Osteoblast (primary cell): ENCODE data around the gene KAZN. TPM values are rescaled to one million over a fixed set of nuclear protein-coding genes. Genes with fewer than 3 reads are reported as not detected.

Experiments
- DNase-seq: peaks from one replicate; pipeline ENCODE4 v3.0.0; 2011; ENCODE audit warnings: low spot score, mixed read lengths; ENCODE audit not compliant: insufficient read length; ENCODE audit errors: missing footprints
- H2AFZ ChIP-seq: 2 replicates; pipeline ENCODE4 v1.6.0; 2011; ENCODE audit warnings: mild to moderate bottlenecking, low read length
- H3K27ac ChIP-seq: 2 replicates; pipeline ENCODE4 v1.5.1; 2011; ENCODE audit warnings: mild to moderate bottlenecking, low read depth, low read length, moderate library complexity
- H3K27me3 ChIP-seq: 2 replicates; pipeline ENCODE4 v1.6.0; 2012; ENCODE audit warnings: mild to moderate bottlenecking, control low read depth, inconsistent platforms, low read length, moderate library complexity; ENCODE audit not compliant: insufficient read depth
- H3K36me3 ChIP-seq: 2 replicates; pipeline ENCODE4 v1.5.1; 2011; ENCODE audit warnings: mild to moderate bottlenecking, low read length, control low read depth, moderate library complexity; ENCODE audit not compliant: insufficient read depth
- H3K4me1 ChIP-seq: 2 replicates; pipeline ENCODE4 v1.5.1; 2011; ENCODE audit warnings: mild to moderate bottlenecking, low read length, control low read depth, moderate library complexity; ENCODE audit not compliant: insufficient read depth
- H3K4me2 ChIP-seq: 2 replicates; pipeline ENCODE4 v1.6.0; 2011; ENCODE audit warnings: mild to moderate bottlenecking, low read length; ENCODE audit not compliant: insufficient read depth
- H3K4me3 ChIP-seq: fragments of 200-600 bp; sonication (generic); 3 replicates; pipeline ENCODE4 v1.5.1; 2012; ENCODE audit warnings: mild to moderate bottlenecking, low read length, inconsistent platforms; ENCODE audit not compliant: insufficient read depth
- H3K79me2 ChIP-seq: 2 replicates; pipeline ENCODE4 v1.6.0; 2012; ENCODE audit warnings: mild to moderate bottlenecking, low read length, control low read depth, inconsistent platforms; ENCODE audit not compliant: insufficient read depth
- H3K9me3 ChIP-seq: 2 replicates; pipeline ENCODE4 v1.5.1; 2011; ENCODE audit warnings: low read depth, low read length, control low read depth
- H4K20me1 ChIP-seq: 2 replicates; pipeline ENCODE4 v1.6.0; 2012; ENCODE audit warnings: mild to moderate bottlenecking, low read length, control low read depth; ENCODE audit not compliant: insufficient read depth
- total RNA-seq: library from RNA; depleted of rRNA; stranded (reverse); fragments of >200 nt; gene quantifications from 2 replicates; pipeline ENCODE4 v1.2.3, GENCODE V29; 2012
- TF ChIP-seq, protein P1 (sequence below): IDR thresholded peaks from 2 replicates; pipeline ENCODE4 v1.5.1; 2011; ENCODE audit warnings: mild to moderate bottlenecking, low read depth, low read length, moderate library complexity; ENCODE audit errors: extremely low read depth

KAZN gene
- total RNA-seq, 1 donor = 9.0 TPM

- Histone ChIP-seq H3K79me2 (no peaks in the 10 kb centered on the region), H3K27me3 (no peaks in the 10 kb centered on the region), H3K9me3 (no peaks in the 10 kb centered on the region), H3K4me3 (no peak overlapping the region), H2AFZ (no peak overlapping the region), H3K36me3 (no peaks in the 10 kb centered on the region), H3K4me2 (no peak overlapping the region), H3K4me1 (peaks cover 11% of the 10 kb centered on the region), H3K27ac (no peak overlapping the region), H4K20me1 (no peaks in the 10 kb centered on the region)
- TF ChIP-seq, protein P1, sequence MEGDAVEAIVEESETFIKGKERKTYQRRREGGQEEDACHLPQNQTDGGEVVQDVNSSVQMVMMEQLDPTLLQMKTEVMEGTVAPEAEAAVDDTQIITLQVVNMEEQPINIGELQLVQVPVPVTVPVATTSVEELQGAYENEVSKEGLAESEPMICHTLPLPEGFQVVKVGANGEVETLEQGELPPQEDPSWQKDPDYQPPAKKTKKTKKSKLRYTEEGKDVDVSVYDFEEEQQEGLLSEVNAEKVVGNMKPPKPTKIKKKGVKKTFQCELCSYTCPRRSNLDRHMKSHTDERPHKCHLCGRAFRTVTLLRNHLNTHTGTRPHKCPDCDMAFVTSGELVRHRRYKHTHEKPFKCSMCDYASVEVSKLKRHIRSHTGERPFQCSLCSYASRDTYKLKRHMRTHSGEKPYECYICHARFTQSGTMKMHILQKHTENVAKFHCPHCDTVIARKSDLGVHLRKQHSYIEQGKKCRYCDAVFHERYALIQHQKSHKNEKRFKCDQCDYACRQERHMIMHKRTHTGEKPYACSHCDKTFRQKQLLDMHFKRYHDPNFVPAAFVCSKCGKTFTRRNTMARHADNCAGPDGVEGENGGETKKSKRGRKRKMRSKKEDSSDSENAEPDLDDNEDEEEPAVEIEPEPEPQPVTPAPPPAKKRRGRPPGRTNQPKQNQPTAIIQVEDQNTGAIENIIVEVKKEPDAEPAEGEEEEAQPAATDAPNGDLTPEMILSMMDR = no peak
- no peak for DNase-seq
Measured at GRCh38 chr1:15160626-15161025, 562.1 kb downstream of the KAZN start.

- Histone ChIP-seq H3K27me3 (no peaks in the 10 kb centered on the region), H3K4me1 (peaks cover 21% of the 10 kb centered on the region), H3K9me3 (no peaks in the 10 kb centered on the region), H3K4me2 (peak overlapping the region; percentile 4), H2AFZ (no peak overlapping the region), H3K79me2 (no peaks in the 10 kb centered on the region), H3K27ac (peak overlapping the region; percentile 63), H3K36me3 (no peaks in the 10 kb centered on the region), H3K4me3 (no peak overlapping the region), H4K20me1 (no peaks in the 10 kb centered on the region)
- no peak for DNase-seq
- TF ChIP-seq, protein P1 = no peak
Measured at GRCh38 chr1:15167386-15167785, 568.9 kb downstream of the KAZN start.
